HepG2 (cell line): ENCODE data around the gene ANGPTL2. TPM values are rescaled to one million over a fixed set of nuclear protein-coding genes. Genes with fewer than 3 reads are reported as not detected.

Source experiments
- ATAC-seq: fragments of 200-7000 bp; cut with Tn5 transposase; 3 replicates; pipeline ENCODE4 v1.9.1; 2020; ENCODE audit warnings: mild to moderate bottlenecking, moderate library complexity
- BruUV-seq: library from RNA; stranded (reverse); fragments of 400-500 nt; replicated peaks from 2 replicates; lab custom pipeline; 2021; lab: Mats Ljungman, UMichigan
- CTCF ChIA-PET: fragments of 300-600 bp; formaldehyde crosslinking; extraction: SDS; loops from one replicate; lab custom pipeline; 2021; ENCODE audit warnings: low total read pairs, inconsistent platforms, low intra/inter-chr PET ratio; lab: Yijun Ruan, JAX
- POLR2A ChIA-PET: fragments of 350-600 bp; sonication (Branson Sonifier 250); formaldehyde crosslinking; loops from one replicate; lab custom pipeline; 2020; ENCODE audit warnings: antibody characterized with exemption, inconsistent platforms; lab: Yijun Ruan, JAX
- DNase-seq: peaks from one replicate; pipeline ENCODE4 v3.0.0-alpha.2; 2015; ENCODE audit warnings: low spot score
- FAIRE-seq: peaks from 3 replicates; lab custom pipeline; 2011; peaks lifted over from hg19 to GRCh38; lab: Jason Lieb, UNC
- H2AFZ ChIP-seq: one replicate; pipeline ENCODE4 v1.6.1; 2011; ENCODE audit warnings: low read length, inconsistent platforms
- H3K27ac ChIP-seq: fragments of 300-600 bp; 3 replicates; pipeline ENCODE4 v1.8.0; 2011; ENCODE audit warnings: mixed run types, mild to moderate bottlenecking, mixed read lengths, low read length, inconsistent platforms; ENCODE audit not compliant: insufficient read depth; ENCODE audit errors: extremely low read length
- H3K27me3 ChIP-seq, 2 experiments: fragments of 200-600 bp in 1 of 2; 2 replicates in 1 of 2; 3 replicates in 1 of 2; pipeline versions ENCODE4 v1.6.0 to v1.8.0; 2011; ENCODE audit warnings: low read length in 2 of 2, mild to moderate bottlenecking in 2 of 2, moderate library complexity in 2 of 2, inconsistent platforms in 1 of 2; ENCODE audit not compliant: insufficient read depth in 2 of 2, control insufficient read depth in 1 of 2
- H3K36me3 ChIP-seq, 2 experiments: fragments of 200-600 bp in 1 of 2; replicated peaks in 1 of 2; 2 replicates in 1 of 2; 3 replicates in 1 of 2; pipeline versions ENCODE4 v1.5.1 to v1.8.0; 2011; ENCODE audit warnings: low read length in 2 of 2, inconsistent platforms in 1 of 2; ENCODE audit not compliant: insufficient read depth in 2 of 2, control insufficient read depth in 1 of 2
- H3K4me1 ChIP-seq: 2 replicates; pipeline ENCODE4 v1.5.1; 2012; ENCODE audit warnings: low read length, inconsistent platforms; ENCODE audit not compliant: insufficient read depth
- H3K4me2 ChIP-seq: 2 replicates; pipeline ENCODE4 v1.6.0; 2011; ENCODE audit warnings: low read depth, low read length, inconsistent platforms
- H3K4me3 ChIP-seq, 3 experiments: fragments of 200-600 bp in 1 of 3; sonication (generic), shearing (Covaris generic) in 1 of 3; replicated peaks in 1 of 3; 2 replicates each; pipeline ENCODE4 v1.5.1; 2011 to 2016; ENCODE audit warnings: low read length in 3 of 3, inconsistent platforms in 2 of 3, low read depth in 2 of 3, mild to moderate bottlenecking in 2 of 3, control low read depth in 1 of 3, mixed read lengths in 1 of 3; ENCODE audit not compliant: insufficient read depth in 1 of 3
- H3K79me2 ChIP-seq: one replicate; pipeline ENCODE4 v1.6.1; 2011; ENCODE audit warnings: low read length, inconsistent platforms; ENCODE audit not compliant: insufficient read depth
- H3K9ac ChIP-seq: 2 replicates; pipeline ENCODE4 v1.6.0; 2011; ENCODE audit warnings: mild to moderate bottlenecking, low read depth, low read length, inconsistent platforms; ENCODE audit not compliant: insufficient read depth
- H3K9me3 ChIP-seq: 2 replicates; pipeline ENCODE4 v1.5.1; 2012; ENCODE audit warnings: mild to moderate bottlenecking, low read length
- H4K20me1 ChIP-seq: 2 replicates; pipeline ENCODE4 v1.6.0; 2011; ENCODE audit warnings: inconsistent platforms, mild to moderate bottlenecking, low read length, moderate library complexity; ENCODE audit not compliant: insufficient read depth
- EZH2 ChIP-seq: conservative IDR thresholded peaks from 2 replicates; pipeline ENCODE4 v1.6.1; 2012; ENCODE audit warnings: mild to moderate bottlenecking, low read depth, low read length, moderate library complexity
- GTF3A ChIP-seq: sonication (generic); formaldehyde crosslinking; conservative IDR thresholded peaks from 2 replicates; pipeline ENCODE4 v1.4.0; 2020; ENCODE audit warnings: mild to moderate bottlenecking, missing genetic modification reagents
- HNRNPL ChIP-seq: fragments of 200-400 bp; formaldehyde crosslinking; IDR thresholded peaks from 2 replicates; pipeline ENCODE4 v1.6.1; 2017; ENCODE audit warnings: mild to moderate bottlenecking, low read depth, low read length
- U2AF1 ChIP-seq: fragments of 200-400 bp; formaldehyde crosslinking; optimal IDR thresholded peaks from 2 replicates; pipeline ENCODE3; 2017; ENCODE audit warnings: mild to moderate bottlenecking, low read depth, low read length
- ZNF160 ChIP-seq: sonication (generic); formaldehyde crosslinking; IDR thresholded peaks from 2 replicates; pipeline ENCODE4 v1.8.0; 2022; ENCODE audit warnings: mild to moderate bottlenecking, inconsistent platforms, missing genetic modification reagents
- ZNF234 ChIP-seq: sonication (generic); formaldehyde crosslinking; conservative IDR thresholded peaks from 2 replicates; pipeline ENCODE4 v1.5.1; 2020; ENCODE audit warnings: mild to moderate bottlenecking, missing genetic modification reagents
- ZNF326 ChIP-seq: sonication (generic); formaldehyde crosslinking; IDR thresholded peaks from 2 replicates; pipeline ENCODE4 v1.4.0; 2020; ENCODE audit warnings: missing genetic modification reagents, borderline replicate concordance
- ZNF670 ChIP-seq: sonication (generic); formaldehyde crosslinking; IDR thresholded peaks from 2 replicates; pipeline ENCODE4 v1.8.0; 2022; ENCODE audit warnings: mild to moderate bottlenecking, missing genetic modification reagents, borderline replicate concordance
- whole genome bisulfite sequencing: methylation state at CpG from one replicate; pipeline ENCODE4 v1.1.6; 2017; ENCODE audit warnings: low lambda C conversion rate; 5-methylcytosine and 5-hydroxymethylcytosine counted together
- in situ Hi-C: cut with HindIII; loops from 2 replicates; pipeline ENCODE4 v1.10.0; 2017; ENCODE audit warnings: low pct_unique_long_range_greater_than_20kb; ENCODE audit not compliant: extremely low pct_ligation_motif_present
- intact Hi-C: fragments of 100-400 bp; cut with micrococcal nuclease; formaldehyde crosslinking; loops from one replicate; pipeline ENCODE4 v1.10.0; 2022; ENCODE audit not compliant: unreplicated experiment
- polyA plus RNA-seq, 8 experiments: library from polyadenylated mRNA; depleted of rRNA in 3 of 8; stranded (reverse) in 7 of 8; unstranded in 1 of 8; fragments of >200 nt; fragmentation: Illumina TruSeq in 4 of 8; extraction: Trizol in 4 of 8; gene quantifications; 2 replicates each; pipeline versions ENCODE4 v1.2.1 to v1.2.3, GENCODE V29; 2011 to 2016; ENCODE audit warnings: low read depth in 4 of 8, missing spikeins in 1 of 8, mixed read lengths in 1 of 8; ENCODE audit not compliant: insufficient read depth in 1 of 8
- total RNA-seq, 5 experiments: library from RNA; depleted of rRNA; stranded (reverse); fragments of >200 nt; fragmentation: Illumina TruSeq; extraction: Trizol; gene quantifications; 2 replicates each; pipeline ENCODE4 v1.2.3, GENCODE V29; 2016; ENCODE audit warnings: low read depth in 1 of 5
- TF ChIP-seq, protein P1 (sequence below): sonication (generic); formaldehyde crosslinking; IDR thresholded peaks from 2 replicates; pipeline ENCODE4 v1.4.0; 2020; ENCODE audit warnings: mild to moderate bottlenecking, missing genetic modification reagents
- TF ChIP-seq, protein P2 (sequence below): sonication (generic); formaldehyde crosslinking; IDR thresholded peaks from 2 replicates; pipeline ENCODE4 v1.4.0; 2020; ENCODE audit warnings: missing genetic modification reagents, borderline replicate concordance
- TF ChIP-seq, protein P3 (sequence below): sonication (generic); formaldehyde crosslinking; IDR thresholded peaks from 2 replicates; pipeline ENCODE4 v1.5.0; 2020; ENCODE audit warnings: mild to moderate bottlenecking, missing genetic modification reagents
- TF ChIP-seq, protein P4 (sequence below): sonication (generic); formaldehyde crosslinking; IDR thresholded peaks from 2 replicates; pipeline ENCODE4 v1.8.1; 2023; ENCODE audit warnings: mild to moderate bottlenecking, missing genetic modification reagents
- TF ChIP-seq, protein P5 (sequence below): sonication (generic); formaldehyde crosslinking; IDR thresholded peaks from 2 replicates; pipeline ENCODE4 v1.4.0; 2020; ENCODE audit warnings: mild to moderate bottlenecking, missing genetic modification reagents

Gene ANGPTL2
- total and polyA plus RNA-seq, 2 of the 13 experiments (the other 11 are each of a cell fraction or from before 2014, with no cell fraction given): 0.91 to 21.0 TPM

DNA sequence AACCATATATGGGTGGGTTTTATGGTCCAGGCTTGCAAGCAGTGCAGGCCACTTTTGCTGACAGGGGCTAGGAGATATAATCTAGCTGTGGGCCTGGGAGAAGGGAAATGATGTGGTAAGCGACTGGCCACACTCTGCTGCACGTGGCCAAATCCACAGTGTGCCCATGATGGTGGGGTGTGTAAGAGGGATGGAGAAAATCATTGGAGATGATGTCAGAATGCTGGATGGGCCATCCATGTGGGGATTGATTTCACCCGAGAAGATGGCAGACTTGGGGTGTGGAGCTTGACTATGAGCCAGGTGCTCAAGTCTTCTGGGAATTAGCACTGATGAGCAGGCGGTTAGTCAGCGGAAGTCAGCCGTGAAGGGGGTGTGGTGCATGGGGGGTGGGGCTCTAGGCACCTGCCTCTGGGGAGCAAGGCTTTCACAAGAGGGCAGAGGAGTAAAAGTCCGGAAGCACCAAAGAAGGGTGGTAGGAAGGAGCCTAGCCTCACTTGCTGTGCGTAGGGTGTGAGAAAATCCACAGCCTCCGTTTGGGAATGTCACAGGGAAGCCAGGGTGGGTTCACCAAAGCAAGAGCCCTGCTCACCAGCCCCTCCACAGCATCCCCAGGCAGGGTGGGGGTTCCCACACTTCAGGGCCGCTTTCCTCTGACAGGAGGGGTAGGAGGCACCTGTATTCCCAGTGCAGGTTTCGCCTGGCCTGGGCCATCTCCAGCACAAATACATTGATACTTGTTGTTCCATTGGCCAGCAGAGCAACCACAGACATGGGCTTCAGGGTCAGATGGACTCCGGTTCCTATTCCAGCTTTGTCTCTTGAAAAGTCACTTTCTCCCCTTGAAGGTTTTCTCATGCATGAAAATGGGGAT lies 44.5 kb upstream of the ANGPTL2 start:
- Histone ChIP-seq H2AFZ (no peak overlapping the region), H3K9ac (no peak overlapping the region), H3K27ac (no peak overlapping the region), H3K4me2 (no peak overlapping the region), H3K4me3 (no peak overlapping the region), H3K27me3 (no peaks in the 10 kb centered on the region), H3K79me2 (no peaks in the 10 kb centered on the region), H4K20me1 (no peaks in the 10 kb centered on the region), H3K36me3 (no peaks in the 10 kb centered on the region), H3K9me3 (no peaks in the 10 kb centered on the region), H3K4me1 (peaks cover 21% of the 10 kb centered on the region)
- ChIA-PET CTCF (no interaction called here), POLR2A (no interaction called here)
- BruUV-seq: no TSS peak
- DNase-seq (no peak), ATAC-seq (no peak), FAIRE-seq (no peak)
- intact Hi-C loops (no loop called here), in situ Hi-C loops (no loop called here)
- WGBS: 82% methylated on average over 12 of the region's 12 CpGs
- TF ChIP-seq, protein P1, sequence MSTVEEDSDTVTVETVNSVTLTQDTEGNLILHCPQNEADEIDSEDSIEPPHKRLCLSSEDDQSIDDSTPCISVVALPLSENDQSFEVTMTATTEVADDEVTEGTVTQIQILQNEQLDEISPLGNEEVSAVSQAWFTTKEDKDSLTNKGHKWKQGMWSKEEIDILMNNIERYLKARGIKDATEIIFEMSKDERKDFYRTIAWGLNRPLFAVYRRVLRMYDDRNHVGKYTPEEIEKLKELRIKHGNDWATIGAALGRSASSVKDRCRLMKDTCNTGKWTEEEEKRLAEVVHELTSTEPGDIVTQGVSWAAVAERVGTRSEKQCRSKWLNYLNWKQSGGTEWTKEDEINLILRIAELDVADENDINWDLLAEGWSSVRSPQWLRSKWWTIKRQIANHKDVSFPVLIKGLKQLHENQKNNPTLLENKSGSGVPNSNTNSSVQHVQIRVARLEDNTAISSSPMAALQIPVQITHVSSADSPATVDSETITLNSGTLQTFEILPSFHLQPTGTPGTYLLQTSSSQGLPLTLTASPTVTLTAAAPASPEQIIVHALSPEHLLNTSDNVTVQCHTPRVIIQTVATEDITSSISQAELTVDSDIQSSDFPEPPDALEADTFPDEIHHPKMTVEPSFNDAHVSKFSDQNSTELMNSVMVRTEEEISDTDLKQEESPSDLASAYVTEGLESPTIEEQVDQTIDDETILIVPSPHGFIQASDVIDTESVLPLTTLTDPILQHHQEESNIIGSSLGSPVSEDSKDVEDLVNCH (CRISPR knock-in tag): no peak
- TF ChIP-seq ZNF160 (CRISPR knock-in tag) (no peak), ZNF234 (CRISPR knock-in tag) (no peak), ZNF326 (CRISPR knock-in tag) (no peak), GTF3A (CRISPR knock-in tag) (no peak), HNRNPL (no peak), U2AF1 (no peak), ZNF670 (CRISPR knock-in tag) (no peak), EZH2 (no peak)
- TF ChIP-seq, protein P2, sequence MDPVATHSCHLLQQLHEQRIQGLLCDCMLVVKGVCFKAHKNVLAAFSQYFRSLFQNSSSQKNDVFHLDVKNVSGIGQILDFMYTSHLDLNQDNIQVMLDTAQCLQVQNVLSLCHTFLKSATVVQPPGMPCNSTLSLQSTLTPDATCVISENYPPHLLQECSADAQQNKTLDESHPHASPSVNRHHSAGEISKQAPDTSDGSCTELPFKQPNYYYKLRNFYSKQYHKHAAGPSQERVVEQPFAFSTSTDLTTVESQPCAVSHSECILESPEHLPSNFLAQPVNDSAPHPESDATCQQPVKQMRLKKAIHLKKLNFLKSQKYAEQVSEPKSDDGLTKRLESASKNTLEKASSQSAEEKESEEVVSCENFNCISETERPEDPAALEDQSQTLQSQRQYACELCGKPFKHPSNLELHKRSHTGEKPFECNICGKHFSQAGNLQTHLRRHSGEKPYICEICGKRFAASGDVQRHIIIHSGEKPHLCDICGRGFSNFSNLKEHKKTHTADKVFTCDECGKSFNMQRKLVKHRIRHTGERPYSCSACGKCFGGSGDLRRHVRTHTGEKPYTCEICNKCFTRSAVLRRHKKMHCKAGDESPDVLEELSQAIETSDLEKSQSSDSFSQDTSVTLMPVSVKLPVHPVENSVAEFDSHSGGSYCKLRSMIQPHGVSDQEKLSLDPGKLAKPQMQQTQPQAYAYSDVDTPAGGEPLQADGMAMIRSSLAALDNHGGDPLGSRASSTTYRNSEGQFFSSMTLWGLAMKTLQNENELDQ: no peak
- TF ChIP-seq, protein P3, sequence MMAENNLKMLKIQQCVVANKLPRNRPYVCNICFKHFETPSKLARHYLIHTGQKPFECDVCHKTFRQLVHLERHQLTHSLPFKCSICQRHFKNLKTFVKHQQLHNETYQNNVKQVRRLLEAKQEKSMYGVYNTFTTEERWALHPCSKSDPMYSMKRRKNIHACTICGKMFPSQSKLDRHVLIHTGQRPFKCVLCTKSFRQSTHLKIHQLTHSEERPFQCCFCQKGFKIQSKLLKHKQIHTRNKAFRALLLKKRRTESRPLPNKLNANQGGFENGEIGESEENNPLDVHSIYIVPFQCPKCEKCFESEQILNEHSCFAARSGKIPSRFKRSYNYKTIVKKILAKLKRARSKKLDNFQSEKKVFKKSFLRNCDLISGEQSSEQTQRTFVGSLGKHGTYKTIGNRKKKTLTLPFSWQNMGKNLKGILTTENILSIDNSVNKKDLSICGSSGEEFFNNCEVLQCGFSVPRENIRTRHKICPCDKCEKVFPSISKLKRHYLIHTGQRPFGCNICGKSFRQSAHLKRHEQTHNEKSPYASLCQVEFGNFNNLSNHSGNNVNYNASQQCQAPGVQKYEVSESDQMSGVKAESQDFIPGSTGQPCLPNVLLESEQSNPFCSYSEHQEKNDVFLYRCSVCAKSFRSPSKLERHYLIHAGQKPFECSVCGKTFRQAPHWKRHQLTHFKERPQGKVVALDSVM: no peak
- TF ChIP-seq, protein P4, sequence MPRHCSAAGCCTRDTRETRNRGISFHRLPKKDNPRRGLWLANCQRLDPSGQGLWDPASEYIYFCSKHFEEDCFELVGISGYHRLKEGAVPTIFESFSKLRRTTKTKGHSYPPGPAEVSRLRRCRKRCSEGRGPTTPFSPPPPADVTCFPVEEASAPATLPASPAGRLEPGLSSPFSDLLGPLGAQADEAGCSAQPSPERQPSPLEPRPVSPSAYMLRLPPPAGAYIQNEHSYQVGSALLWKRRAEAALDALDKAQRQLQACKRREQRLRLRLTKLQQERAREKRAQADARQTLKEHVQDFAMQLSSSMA (CRISPR knock-in tag): no peak
- TF ChIP-seq, protein P5, sequence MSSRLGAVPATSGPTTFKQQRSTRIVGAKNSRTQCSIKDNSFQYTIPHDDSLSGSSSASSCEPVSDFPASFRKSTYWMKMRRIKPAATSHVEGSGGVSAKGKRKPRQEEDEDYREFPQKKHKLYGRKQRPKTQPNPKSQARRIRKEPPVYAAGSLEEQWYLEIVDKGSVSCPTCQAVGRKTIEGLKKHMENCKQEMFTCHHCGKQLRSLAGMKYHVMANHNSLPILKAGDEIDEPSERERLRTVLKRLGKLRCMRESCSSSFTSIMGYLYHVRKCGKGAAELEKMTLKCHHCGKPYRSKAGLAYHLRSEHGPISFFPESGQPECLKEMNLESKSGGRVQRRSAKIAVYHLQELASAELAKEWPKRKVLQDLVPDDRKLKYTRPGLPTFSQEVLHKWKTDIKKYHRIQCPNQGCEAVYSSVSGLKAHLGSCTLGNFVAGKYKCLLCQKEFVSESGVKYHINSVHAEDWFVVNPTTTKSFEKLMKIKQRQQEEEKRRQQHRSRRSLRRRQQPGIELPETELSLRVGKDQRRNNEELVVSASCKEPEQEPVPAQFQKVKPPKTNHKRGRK (CRISPR knock-in tag): no peak
